Inferior parietal cortex (tissue), 1 donor: ENCODE measurements around the gene ZNF503.

Experiments
- DNase-seq: peaks from one replicate; pipeline ENCODE4 v3.0.0-alpha.2; 2016; ENCODE audit errors: extremely low spot score

The ZNF503 gene

GRCh38 chr10:75431180-75432111 lies 29.9 kb upstream of the ZNF503 start, which contains the start of gene LRMDA:
LRMDA (plus strand) TSS chr10:75431624.
- no peak for DNase-seq

GRCh38 chr10:75430000-75430763 lies 28.6 kb upstream of the ZNF503 start:
- DNase-seq, result peak; percentile 21

- DNase-seq, result no peak
These were observed 27.7 kb upstream of the ZNF503 start for GRCh38 chr10:75429159-75429827.

DNA sequence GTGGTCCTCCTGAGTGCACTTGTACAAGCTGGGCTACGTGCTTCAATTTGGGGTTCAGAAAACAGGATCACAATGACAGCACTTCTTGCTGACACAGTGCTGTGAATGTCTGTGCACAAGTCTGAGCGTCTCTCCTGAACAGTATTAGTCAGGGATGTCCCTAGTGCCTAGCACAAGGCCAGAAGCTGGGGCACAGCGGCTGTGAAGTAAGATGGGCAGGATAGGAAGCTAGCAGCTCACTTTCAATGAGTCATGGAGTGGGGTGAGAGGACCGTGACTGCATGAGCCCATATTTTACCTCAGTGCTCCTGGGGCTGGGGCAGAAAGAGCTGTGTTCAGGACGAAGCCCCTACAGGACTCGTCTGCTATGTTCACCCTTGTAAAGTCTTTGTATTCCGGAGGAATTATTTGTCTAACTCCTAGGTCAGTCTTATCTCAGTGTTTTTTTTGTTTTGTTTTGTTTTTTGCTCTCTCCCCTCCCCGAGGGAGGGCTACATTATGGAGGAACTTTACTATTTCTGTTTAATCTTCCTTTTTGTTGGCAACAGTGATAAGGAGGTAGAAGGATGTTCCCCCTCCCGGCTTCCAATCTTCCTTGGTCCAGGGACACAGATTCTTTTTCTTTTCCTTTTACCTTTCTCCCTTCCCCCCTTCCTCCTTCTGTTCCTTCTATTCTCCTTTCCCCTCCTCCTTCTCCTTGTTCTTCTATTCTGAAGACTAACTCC lies 27.0 kb upstream of the ZNF503 start:
- DNase-seq, result no peak

GRCh38 chr10:75427951-75428350 lies 26.4 kb upstream of the ZNF503 start:
- no peak for DNase-seq

GRCh38 chr10:75426880-75427279 lies 25.3 kb upstream of the ZNF503 start:
- DNase-seq, result no peak

- DNase-seq, result no peak
These were observed 23.9 kb upstream of the ZNF503 start for GRCh38 chr10:75425291-75426079.

- no peak for DNase-seq
These were observed 23.0 kb upstream of the ZNF503 start for GRCh38 chr10:75424571-75424970.

DNA sequence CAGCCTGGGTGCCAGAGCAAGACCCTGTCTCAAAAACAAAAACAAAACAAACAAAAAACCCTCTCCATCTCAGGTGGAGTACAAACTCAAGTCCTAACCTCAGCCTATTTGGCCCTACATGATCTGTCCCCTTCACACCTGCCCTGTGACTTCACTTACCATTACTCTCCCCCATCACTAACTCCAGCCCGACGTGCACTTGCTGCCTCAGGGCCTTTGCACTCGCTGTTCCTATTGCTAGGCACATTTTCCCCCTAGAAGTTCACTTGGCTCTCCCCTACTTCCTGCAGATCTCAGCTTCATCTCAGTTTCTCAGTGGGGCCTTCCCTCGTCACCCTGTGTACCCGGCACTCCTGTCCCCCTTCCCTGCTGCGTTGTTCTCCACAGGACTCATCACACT lies 21.3 kb upstream of the ZNF503 start:
- DNase-seq, result no peak

- no peak for DNase-seq
These were observed 17.1 kb upstream of the ZNF503 start for GRCh38 chr10:75418712-75419111.

GRCh38 chr10:75418293-75418692 lies 16.7 kb upstream of the ZNF503 start:
- DNase-seq, result no peak

DNA sequence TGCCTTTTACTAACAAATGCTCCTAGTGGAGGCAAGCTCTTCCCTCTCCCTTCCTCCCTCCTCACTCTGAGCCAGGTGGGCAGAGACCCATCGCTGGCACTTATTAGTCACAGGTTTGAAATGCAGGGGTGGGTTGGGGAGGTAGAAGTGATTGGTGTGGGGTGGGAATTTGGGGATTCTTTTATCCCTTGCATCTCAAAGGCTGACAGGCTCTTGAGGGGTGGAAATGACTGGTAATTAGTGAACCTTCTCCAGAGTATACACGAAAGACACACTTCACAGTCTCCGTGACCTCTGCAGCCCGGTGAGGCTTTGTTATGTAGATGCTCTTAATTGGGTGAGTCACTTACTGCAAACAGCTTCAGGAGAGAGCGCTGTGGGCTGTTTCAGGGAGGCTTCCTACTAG lies 16.0 kb upstream of the ZNF503 start:
- DNase-seq, result no peak

DNA sequence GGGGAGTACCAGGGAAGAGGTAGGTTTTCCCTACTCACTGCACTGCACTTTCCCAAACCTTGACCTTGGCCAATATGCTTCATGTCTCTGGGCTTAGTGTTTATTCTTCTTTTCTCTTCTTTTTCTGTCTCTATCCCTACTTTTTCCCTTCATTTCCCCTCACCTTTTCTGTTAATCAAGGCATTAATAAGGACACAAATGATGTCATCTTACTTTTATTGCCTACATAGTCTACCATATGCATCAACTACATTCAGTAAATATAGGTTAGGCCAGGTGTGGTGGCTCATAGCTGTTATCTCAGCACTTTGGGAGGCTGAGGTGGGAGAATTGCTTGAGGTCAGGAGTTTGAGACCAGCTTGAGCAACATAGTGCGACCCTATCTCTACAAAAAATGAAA lies 13.0 kb upstream of the ZNF503 start:
- DNase-seq, result no peak

DNA sequence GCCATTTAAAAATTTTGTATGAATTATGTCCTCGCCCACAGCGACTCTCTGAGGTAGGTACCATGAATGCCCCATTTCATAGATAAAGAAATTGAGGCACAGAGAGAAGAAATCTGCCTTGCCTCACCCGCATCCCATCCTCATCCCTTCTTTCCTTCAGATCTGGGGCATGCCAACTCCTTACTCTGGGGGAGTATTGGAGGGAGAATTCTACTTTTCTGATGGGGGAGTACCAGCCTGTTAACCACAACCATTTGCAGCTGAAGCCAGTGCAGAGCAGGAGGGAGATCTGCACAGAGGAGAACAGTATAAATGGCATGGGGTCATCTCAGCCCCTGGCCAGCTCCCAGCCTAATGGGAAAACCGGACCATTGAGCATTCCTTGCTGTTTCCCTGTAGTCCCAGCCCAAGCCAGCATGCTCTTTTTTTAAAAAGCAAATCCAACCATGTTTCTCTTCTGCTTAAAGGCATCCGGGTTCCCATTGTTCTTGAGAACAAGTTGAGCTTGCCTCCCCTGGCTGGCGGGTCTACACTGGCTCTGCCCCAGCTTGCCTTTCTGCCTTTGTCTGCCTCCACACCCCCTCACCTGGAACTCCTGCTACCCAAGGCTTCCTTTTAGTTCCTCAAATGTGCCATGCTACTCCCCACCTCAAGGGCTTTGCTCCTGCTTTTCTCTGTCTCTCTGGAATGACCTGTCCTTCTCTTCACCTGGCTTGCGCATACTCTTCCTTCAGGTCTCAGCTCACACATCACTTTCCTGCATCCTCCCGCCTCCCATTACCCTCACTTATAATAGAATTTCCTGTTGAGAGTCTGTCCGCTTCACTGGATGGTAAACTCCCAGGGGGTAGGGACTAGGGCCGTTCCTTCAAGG lies 8.8 kb upstream of the ZNF503 start:
- no peak for DNase-seq

DNA sequence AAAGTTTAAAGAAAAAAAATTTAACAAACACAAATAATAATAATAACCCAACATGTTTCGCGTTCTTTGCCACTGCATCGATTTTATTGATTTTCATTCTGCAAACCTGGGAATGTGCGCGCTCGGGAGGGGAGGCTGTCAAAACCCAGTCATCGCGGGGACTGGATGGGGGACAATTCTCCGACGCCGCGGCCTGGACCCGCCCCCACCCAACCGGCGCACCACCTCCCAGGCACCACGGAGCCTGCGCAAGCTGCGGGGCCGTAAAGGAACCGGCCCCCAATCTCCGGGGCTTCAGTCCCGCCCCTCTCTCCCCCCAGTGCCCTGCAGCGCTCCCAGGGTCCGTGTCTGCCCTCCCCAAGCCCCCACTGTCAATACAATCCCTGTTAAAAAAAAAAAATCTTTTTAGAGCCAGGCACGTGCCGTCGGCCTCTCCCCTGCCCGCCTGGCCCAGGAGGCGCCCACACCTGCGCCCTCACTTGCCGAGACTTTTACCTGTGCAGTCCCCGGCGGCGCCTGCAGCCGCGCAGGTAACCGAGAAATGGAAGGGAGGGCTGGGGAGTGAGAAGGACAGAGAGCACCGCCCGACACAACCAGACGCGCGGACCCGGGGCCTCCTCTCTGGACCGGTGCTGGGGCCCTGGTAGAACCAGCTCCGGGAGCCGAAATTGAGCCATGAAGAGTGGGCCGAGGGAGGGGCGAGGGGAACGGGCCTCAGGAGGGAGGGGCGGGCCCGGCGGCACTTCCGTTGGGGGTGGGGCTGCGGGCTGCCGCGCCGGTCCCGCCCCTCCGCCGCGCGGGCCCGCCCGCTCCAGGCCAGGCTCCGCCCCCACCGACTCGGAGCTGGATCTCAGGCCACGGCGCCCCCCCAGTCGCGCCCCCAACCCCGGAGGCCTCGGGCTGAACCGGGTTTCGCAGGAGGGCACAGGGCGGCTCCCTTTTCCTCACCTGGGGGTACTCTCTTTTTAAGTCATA lies 7.6 kb upstream of the ZNF503 start:
- DNase-seq, result no peak

- DNase-seq, result no peak
These were observed 6.9 kb upstream of the ZNF503 start for GRCh38 chr10:75408509-75408875.

GRCh38 chr10:75407713-75408508 lies 6.3 kb upstream of the ZNF503 start:
- no peak for DNase-seq

DNA sequence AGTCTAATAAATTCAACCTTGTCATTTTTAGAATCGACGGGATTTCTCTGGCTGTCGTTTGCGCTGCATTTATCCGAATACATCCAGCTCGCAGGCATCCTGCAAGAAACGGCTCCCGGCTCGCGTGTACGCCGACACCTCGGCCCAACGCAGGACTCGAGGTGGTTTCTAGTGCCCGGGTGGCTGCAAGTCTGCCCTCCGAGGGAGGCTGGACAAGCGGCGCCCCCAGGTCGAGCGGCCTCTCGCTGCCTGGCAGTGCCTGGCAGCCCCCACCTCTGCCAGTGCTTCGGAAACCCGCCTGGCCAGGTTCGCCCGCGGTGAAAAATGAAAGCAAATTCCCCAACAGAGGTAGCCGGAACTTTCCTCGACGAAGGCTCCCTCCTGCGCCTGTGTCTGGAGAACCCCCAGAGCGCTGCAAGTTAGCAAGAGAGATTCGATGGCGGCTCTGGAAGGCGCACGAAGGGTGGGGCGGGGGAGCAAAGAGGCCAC lies 5.7 kb upstream of the ZNF503 start:
- no peak for DNase-seq
